Naive thymus-derived CD4-positive, alpha-beta T cell (primary cell): ENCODE results near the gene TFG. TPM values are rescaled to one million over a fixed set of nuclear protein-coding genes. Genes with fewer than 3 reads are reported as not detected.
A peak's percentile ranks its signal among the peaks of the same experiment; 100 is the strongest.

Source experiments
- ATAC-seq: fragments of 150-1000 bp; cut with Tn5 transposase; 2 replicates; pipeline ENCODE4 v1.10.0; 2021; ENCODE audit warnings: mild to moderate bottlenecking, moderate library complexity
- CTCF ChIA-PET: fragments of 350-600 bp; sonication (Branson Sonifier 250); formaldehyde crosslinking; loops from one replicate; lab custom pipeline; 2021; ENCODE audit warnings: antibody characterized with exemption; lab: Charles Lee
- POLR2A ChIA-PET: fragments of 350-600 bp; sonication (Branson Sonifier 250); formaldehyde crosslinking; loops from one replicate; lab custom pipeline; 2021; ENCODE audit warnings: antibody characterized with exemption, inconsistent platforms; lab: Charles Lee
- DNase-seq, 9 donors: peaks; one replicate each; pipeline versions ENCODE4 v3.0.0 to v3.0.0-alpha.2; 2020 to 2022; ENCODE audit warnings: mixed read lengths in 1 of 9
- H3K27ac ChIP-seq: one replicate; pipeline ENCODE4 v1.7.0; 2013; ENCODE audit warnings: mild to moderate bottlenecking, low read depth, low read length, moderate library complexity
- H3K27me3 ChIP-seq, 2 donors: one replicate each; pipeline ENCODE4 v1.7.0; 2013; ENCODE audit warnings: low read length in 2 of 2, mild to moderate bottlenecking in 2 of 2, moderate library complexity in 2 of 2; ENCODE audit not compliant: control insufficient read depth in 2 of 2, insufficient read depth in 2 of 2
- H3K36me3 ChIP-seq, 3 experiments: 1 replicate in 2 of 3; 2 replicates in 1 of 3; pipeline ENCODE4 v1.7.0; 2013; ENCODE audit warnings: low read length in 3 of 3, mild to moderate bottlenecking in 3 of 3, moderate library complexity in 1 of 3; ENCODE audit not compliant: insufficient read depth in 3 of 3, control insufficient read depth in 2 of 3
- H3K4me1 ChIP-seq, 2 donors: one replicate each; pipeline ENCODE4 v1.7.0; 2013; ENCODE audit warnings: low read length in 2 of 2, mild to moderate bottlenecking in 2 of 2, moderate library complexity in 1 of 2; ENCODE audit not compliant: control insufficient read depth in 2 of 2, insufficient read depth in 2 of 2
- H3K4me3 ChIP-seq: 2 replicates; pipeline ENCODE4 v1.7.0; 2013; ENCODE audit warnings: mild to moderate bottlenecking, low read length
- H3K9me3 ChIP-seq, 3 experiments: 1 replicate in 2 of 3; 2 replicates in 1 of 3; pipeline ENCODE4 v1.7.0; 2013; ENCODE audit warnings: low read length in 3 of 3; ENCODE audit not compliant: control insufficient read depth in 2 of 3
- H3K27ac Mint-ChIP-seq, 9 donors: one replicate each; pipeline ENCODE4 v1.8.0; 2020 to 2022; ENCODE audit warnings: mixed read lengths in 9 of 9, mild to moderate bottlenecking in 8 of 9, moderate library complexity in 5 of 9, inconsistent platforms in 2 of 9
- H3K27me3 Mint-ChIP-seq, 5 donors: one replicate each; pipeline ENCODE4 v1.8.0; 2021 to 2022; ENCODE audit warnings: mixed read lengths in 5 of 5, mild to moderate bottlenecking in 1 of 5
- H3K36me3 Mint-ChIP-seq, 5 donors: one replicate each; pipeline ENCODE4 v1.8.0; 2020 to 2022; ENCODE audit warnings: mixed read lengths in 5 of 5, mild to moderate bottlenecking in 3 of 5, inconsistent platforms in 1 of 5
- H3K4me1 Mint-ChIP-seq, 7 donors: one replicate each; pipeline ENCODE4 v1.8.0; 2020 to 2022; ENCODE audit warnings: mixed read lengths in 7 of 7, mild to moderate bottlenecking in 3 of 7, inconsistent platforms in 1 of 7
- H3K4me3 Mint-ChIP-seq, 10 donors: one replicate each; pipeline ENCODE4 v1.8.0; 2020 to 2022; ENCODE audit warnings: mild to moderate bottlenecking in 10 of 10, mixed read lengths in 10 of 10, moderate library complexity in 6 of 10, inconsistent platforms in 2 of 10
- H3K9me3 Mint-ChIP-seq, 11 donors: one replicate each; pipeline ENCODE4 v1.8.0; 2020 to 2022; ENCODE audit warnings: mixed read lengths in 11 of 11, mild to moderate bottlenecking in 4 of 11, inconsistent platforms in 1 of 11, moderate library complexity in 1 of 11
- intact Hi-C, 2 donors: fragments of 100-400 bp; cut with micrococcal nuclease; formaldehyde crosslinking; loops; one replicate each; pipeline ENCODE4 v1.15.1; 2023
- polyA plus RNA-seq, 2 donors: library from polyadenylated mRNA; unstranded; fragments of 300-500 nt; fragmentation: Illumina TruSeq; gene quantifications; one replicate each; pipeline ENCODE4 v1.2.3, GENCODE V29; 2021
- total RNA-seq, 6 experiments: library from RNA in 5 of 6; stranded (reverse) in 5 of 6; gene quantifications; 1 replicate in 5 of 6; 2 replicates in 1 of 6; pipeline ENCODE4 v1.2.3 and lab custom pipeline; 2021 to 2026

The TFG gene
- total and polyA plus RNA-seq, 7 experiments from 2014 or later: 40.8 to 72.2 (median 45.6) TPM

- Histone ChIP-seq H3K36me3 (peaks cover 4 to 6% (median 5%) of the 10 kb centered on the region in 3 experiments), H3K9me3 (no peaks in the 10 kb centered on the region), H3K4me3 (no peak overlapping the region), H3K27me3 (no peaks in the 10 kb centered on the region), H3K4me1 (no peaks in the 10 kb centered on the region), H3K27ac (no peak overlapping the region)
- H3K27ac Mint-ChIP-seq: no peak overlapping the region
- DNase-seq: no peak
- H3K4me3 Mint-ChIP-seq: no peak overlapping the region
- peaks cover 0 to 2% (median 0%) of the 10 kb centered on the region in 7 donors for H3K4me1 Mint-ChIP-seq
- peaks cover 9 to 23% (median 17%) of the 10 kb centered on the region in 5 donors for H3K36me3 Mint-ChIP-seq
- H3K9me3 Mint-ChIP-seq: no peaks in the 10 kb centered on the region
- ATAC-seq: no peak
- H3K27me3 Mint-ChIP-seq: no peaks in the 10 kb centered on the region
- CTCF ChIA-PET: no interaction called here
- POLR2A ChIA-PET: no interaction called here
- intact Hi-C loops: no loop called here
Measured at GRCh38 chr3:100754563-100755334, 45.5 kb downstream of the TFG start.

- intact Hi-C loops: no loop called here
- peaks cover 0 to 4% (median 4%) of the 10 kb centered on the region in 3 experiments for H3K36me3 ChIP-seq
- H3K4me1 Mint-ChIP-seq: peaks cover 0 to 12% (median 0%) of the 10 kb centered on the region in 7 donors
- no peak overlapping the region for H3K27ac Mint-ChIP-seq
- H3K27me3 ChIP-seq: no peaks in the 10 kb centered on the region
- H3K27ac ChIP-seq: no peak overlapping the region
- ATAC-seq (no peak), DNase-seq (no peak)
- H3K9me3 Mint-ChIP-seq: no peaks in the 10 kb centered on the region
- ChIA-PET CTCF (no interaction called here), POLR2A (no interaction called here)
- no peak overlapping the region for H3K4me3 Mint-ChIP-seq
- H3K9me3 ChIP-seq: no peaks in the 10 kb centered on the region
- no peaks in the 10 kb centered on the region for H3K4me1 ChIP-seq
- H3K4me3 ChIP-seq: no peak overlapping the region
- H3K36me3 Mint-ChIP-seq: peaks cover 5 to 17% (median 10%) of the 10 kb centered on the region in 5 donors
- H3K27me3 Mint-ChIP-seq: no peaks in the 10 kb centered on the region
Measured at GRCh38 chr3:100756441-100756840, 47.1 kb downstream of the TFG start.

- no peak for DNase-seq
- peaks cover 0 to 3% (median 0%) of the 10 kb centered on the region in 5 donors for H3K27me3 Mint-ChIP-seq
- Histone ChIP-seq H3K4me1 (no peaks in the 10 kb centered on the region), H3K4me3 (no peak overlapping the region), H3K27ac (no peak overlapping the region), H3K27me3 (no peaks in the 10 kb centered on the region), H3K9me3 (no peaks in the 10 kb centered on the region), H3K36me3 (no peaks in the 10 kb centered on the region)
- H3K27ac Mint-ChIP-seq: no peak overlapping the region
- ChIA-PET POLR2A (no interaction called here), CTCF (no interaction called here)
- peaks cover 0 to 10% (median under 1%) of the 10 kb centered on the region in 5 donors for H3K36me3 Mint-ChIP-seq
- H3K4me1 Mint-ChIP-seq: peaks cover 0 to 12% (median 0%) of the 10 kb centered on the region in 7 donors
- no peaks in the 10 kb centered on the region for H3K9me3 Mint-ChIP-seq
- no peak overlapping the region for H3K4me3 Mint-ChIP-seq
- intact Hi-C loops: no loop called here
- no peak for ATAC-seq
Measured at GRCh38 chr3:100759159-100759558, 49.9 kb downstream of the TFG start.

GRCh38 chr3:100759950-100760349 is 50.7 kb downstream of the TFG start:
- no peaks in the 10 kb centered on the region for H3K4me1 ChIP-seq
- no peaks in the 10 kb centered on the region for H3K36me3 ChIP-seq
- Mint-ChIP-seq H3K36me3 (peaks cover 0 to 6% (median 3%) of the 10 kb centered on the region in 5 donors), H3K9me3 (no peaks in the 10 kb centered on the region), H3K4me3 (no peak overlapping the region), H3K27ac (peak overlapping the region in 2 of 9 donors; percentile 8 to 11), H3K4me1 (peaks cover 0 to 14% (median 0%) of the 10 kb centered on the region in 7 donors), H3K27me3 (peaks cover 0 to 3% (median 0%) of the 10 kb centered on the region in 5 donors)
- CTCF ChIA-PET: no interaction called here
- H3K27me3 ChIP-seq: no peaks in the 10 kb centered on the region
- DNase-seq (no peak), ATAC-seq (no peak)
- POLR2A ChIA-PET: interaction anchor here (0.6 kb wide), 1 partner anchor 826 kb away, joined by 11 read pairs; no protein-coding TSS in a partner anchor
- intact Hi-C loops: no loop called here
- no peak overlapping the region for H3K27ac ChIP-seq
- no peaks in the 10 kb centered on the region for H3K9me3 ChIP-seq
- H3K4me3 ChIP-seq: no peak overlapping the region

DNA sequence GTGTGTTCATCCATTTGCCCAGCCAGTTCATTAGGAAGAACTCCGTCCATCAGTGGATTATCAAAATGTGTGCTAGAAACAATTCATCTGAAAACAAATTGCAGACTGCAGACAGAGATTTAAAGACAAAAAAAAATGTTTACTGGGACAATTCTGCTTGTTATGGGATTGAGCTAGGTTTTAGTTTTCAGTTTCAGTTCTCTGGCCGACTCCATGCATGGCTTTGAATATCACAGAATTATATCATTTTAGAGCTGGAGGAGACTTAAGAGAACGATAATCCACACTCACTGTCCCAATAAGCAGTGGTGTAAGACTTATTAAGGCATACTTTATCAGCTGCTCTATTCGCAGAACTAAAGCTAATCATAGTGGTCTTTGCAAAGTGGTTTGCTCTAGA is 51.1 kb downstream of the TFG start:
- Histone ChIP-seq H3K27ac (no peak overlapping the region), H3K27me3 (no peaks in the 10 kb centered on the region), H3K36me3 (no peaks in the 10 kb centered on the region), H3K4me3 (no peak overlapping the region), H3K9me3 (no peaks in the 10 kb centered on the region), H3K4me1 (no peaks in the 10 kb centered on the region)
- DNase-seq (no peak), ATAC-seq (no peak)
- H3K27me3 Mint-ChIP-seq: peaks cover 0 to 3% (median 0%) of the 10 kb centered on the region in 5 donors
- peak overlapping the region in 2 of 9 donors; percentile 8 to 11 for H3K27ac Mint-ChIP-seq
- H3K4me3 Mint-ChIP-seq: no peak overlapping the region
- peaks cover 0 to 15% (median 0%) of the 10 kb centered on the region in 7 donors for H3K4me1 Mint-ChIP-seq
- ChIA-PET CTCF (no interaction called here), POLR2A (interaction anchor here (0.6 kb wide), 1 partner anchor 825 kb away, joined by 11 read pairs; no protein-coding TSS in a partner anchor)
- intact Hi-C loops: no loop called here
- H3K36me3 Mint-ChIP-seq: peaks cover 0 to 4% (median 3%) of the 10 kb centered on the region in 5 donors
- no peaks in the 10 kb centered on the region for H3K9me3 Mint-ChIP-seq

- peaks cover 0 to 8% (median 3%) of the 10 kb centered on the region in 5 donors for H3K36me3 Mint-ChIP-seq
- CTCF ChIA-PET: no interaction called here
Measured at GRCh38 chr3:100761211-100761942, 52.1 kb downstream of the TFG start.

More at GRCh38 chr3:100761211-100761942, 52.1 kb downstream of the TFG start:
- no peaks in the 10 kb centered on the region for H3K9me3 ChIP-seq
- no peaks in the 10 kb centered on the region for H3K36me3 ChIP-seq
- Mint-ChIP-seq H3K27me3 (peaks cover 0 to 3% (median 0%) of the 10 kb centered on the region in 5 donors), H3K4me1 (peaks cover 0 to 24% (median 0%) of the 10 kb centered on the region in 7 donors), H3K9me3 (no peaks in the 10 kb centered on the region), H3K27ac (no peak overlapping the region), H3K4me3 (no peak overlapping the region)
- ATAC-seq (peak; percentile 65), DNase-seq (no peak)
- H3K4me1 ChIP-seq: no peaks in the 10 kb centered on the region
- POLR2A ChIA-PET: interaction anchor here (0.6 kb wide), 1 partner anchor 23 kb away, joined by 3 read pairs; no protein-coding TSS in a partner anchor
- H3K27me3 ChIP-seq: no peaks in the 10 kb centered on the region
- intact Hi-C loops: no loop called here
- no peak overlapping the region for H3K27ac ChIP-seq
- H3K4me3 ChIP-seq: no peak overlapping the region
